ENCODE data around the gene COPS7B. TPM values are rescaled to one million over a fixed set of nuclear protein-coding genes. Genes with fewer than 3 reads are reported as not detected.
"Not testable (repeated sequence)": the region's sequence is repeated elsewhere in the genome, so short reads cannot be mapped to it uniquely, and the experiment has no call there.

COPS7B gene
- total RNA-seq (2014; rRNA removed; shearing (Covaris generic); ENCODE audit: low replicate concordance), result 40.4 and 67.6 TPM in 2 replicates

- Histone ChIP-seq H3K9me2 (replicated peaks; ENCODE audit: insufficient read depth, low read length) (no peaks in the 10 kb centered on the region), H3K4me1 (ENCODE audit: low read length) (peaks cover 42% of the 10 kb centered on the region), H3K79me2 (ENCODE audit: low read length) (peaks cover 91% of the 10 kb centered on the region), H3K4me3 (ENCODE audit: low read length) (peak within 1 kb of the TSS; percentile 98), H2AFZ (ENCODE audit: low read length) (peak within 1 kb of the TSS; percentile 75; the same call in 1 of the 2 replicates), H3K4me2 (ENCODE audit: low read depth, low read length, poor library complexity, severe bottlenecking) (peak within 1 kb of the TSS; percentile 88), H4K20me1 (ENCODE audit: insufficient read depth, low read depth, low read length) (peaks cover 11% of the 10 kb centered on the region; the same call in 1 of the 2 replicates), H3K9me3 (ENCODE audit: low read length) (no peaks in the 10 kb centered on the region), H3K27ac (ENCODE audit: low read length) (peak within 1 kb of the TSS; percentile 67), H3K27me3 (ENCODE audit: low read length) (no peaks in the 10 kb centered on the region), H3K36me3 (ENCODE audit: insufficient read depth, low read length) (peaks cover 19% of the 10 kb centered on the region; the same call in 1 of the 2 replicates), H3K9ac (ENCODE audit: low read length) (peak within 1 kb of the TSS; percentile 90)
- DNase-seq, result peak; percentile 96
Measured at GRCh38 chr2:231786177-231786916, at the start of gene COPS7B. Gene COPS7B, plus strand, starts transcription at chr2:231786445. Its CDS starts 2,126 bp downstream, at chr2:231788571.

- Histone ChIP-seq H2AFZ (ENCODE audit: low read length) (no peak overlapping the region), H3K4me1 (ENCODE audit: low read length) (no peaks in the 10 kb centered on the region), H3K79me2 (ENCODE audit: low read length) (no peaks in the 10 kb centered on the region), H3K9me2 (replicated peaks; ENCODE audit: insufficient read depth, low read length) (no peaks in the 10 kb centered on the region), H3K4me3 (ENCODE audit: low read length) (no peak overlapping the region), H3K4me2 (ENCODE audit: low read depth, low read length, poor library complexity, severe bottlenecking) (no peak overlapping the region), H4K20me1 (ENCODE audit: insufficient read depth, low read depth, low read length) (no peaks in the 10 kb centered on the region), H3K9ac (ENCODE audit: low read length) (no peak overlapping the region), H3K27me3 (ENCODE audit: low read length) (no peaks in the 10 kb centered on the region), H3K36me3 (ENCODE audit: insufficient read depth, low read length) (peaks cover 20% of the 10 kb centered on the region), H3K27ac (ENCODE audit: low read length) (no peak overlapping the region), H3K9me3 (ENCODE audit: low read length) (no peaks in the 10 kb centered on the region)
- DNase-seq, result no peak
Measured at GRCh38 chr2:231737761-231738160, 48.5 kb upstream of the COPS7B start.

- no peak for DNase-seq
Measured at GRCh38 chr2:231743376-231744116, 42.7 kb upstream of the COPS7B start.

GRCh38 chr2:231745303-231746038 is 40.8 kb upstream of the COPS7B start:
- no peak for DNase-seq
- H3K27ac ChIP-seq (ENCODE audit: low read length), result no peak overlapping the region
- no peaks in the 10 kb centered on the region for H3K9me3 ChIP-seq (ENCODE audit: low read length)
- no peaks in the 10 kb centered on the region for H4K20me1 ChIP-seq (ENCODE audit: insufficient read depth, low read depth, low read length)
- no peak overlapping the region for H2AFZ ChIP-seq (ENCODE audit: low read length)
- H3K36me3 ChIP-seq (ENCODE audit: insufficient read depth, low read length), result no peaks in the 10 kb centered on the region
- no peaks in the 10 kb centered on the region for H3K27me3 ChIP-seq (ENCODE audit: low read length)
- no peak overlapping the region for H3K4me3 ChIP-seq (ENCODE audit: low read length)
- no peaks in the 10 kb centered on the region for H3K9me2 ChIP-seq (replicated peaks; ENCODE audit: insufficient read depth, low read length)
- no peaks in the 10 kb centered on the region for H3K79me2 ChIP-seq (ENCODE audit: low read length)
- H3K9ac ChIP-seq (ENCODE audit: low read length), result no peak overlapping the region
- H3K4me1 ChIP-seq (ENCODE audit: low read length), result peaks cover 23% of the 10 kb centered on the region
- no peak overlapping the region for H3K4me2 ChIP-seq (ENCODE audit: low read depth, low read length, poor library complexity, severe bottlenecking)

More at GRCh38 chr2:231743376-231744116, 42.7 kb upstream of the COPS7B start:
- H3K27ac ChIP-seq (ENCODE audit: low read length), result no peak overlapping the region
- no peaks in the 10 kb centered on the region for H4K20me1 ChIP-seq (ENCODE audit: insufficient read depth, low read depth, low read length)
- no peak overlapping the region for H3K9ac ChIP-seq (ENCODE audit: low read length)
- no peaks in the 10 kb centered on the region for H3K9me3 ChIP-seq (ENCODE audit: low read length)
- H3K9me2 ChIP-seq (replicated peaks; ENCODE audit: insufficient read depth, low read length), result no peaks in the 10 kb centered on the region
- peaks cover 4% of the 10 kb centered on the region for H3K4me1 ChIP-seq (ENCODE audit: low read length)
- H3K79me2 ChIP-seq (ENCODE audit: low read length), result no peaks in the 10 kb centered on the region
- no peak overlapping the region for H2AFZ ChIP-seq (ENCODE audit: low read length)
- H3K27me3 ChIP-seq (ENCODE audit: low read length), result no peaks in the 10 kb centered on the region
- no peak overlapping the region for H3K4me2 ChIP-seq (ENCODE audit: low read depth, low read length, poor library complexity, severe bottlenecking)
- no peak overlapping the region for H3K4me3 ChIP-seq (ENCODE audit: low read length)
- peaks cover 6% of the 10 kb centered on the region for H3K36me3 ChIP-seq (ENCODE audit: insufficient read depth, low read length)

GRCh38 chr2:231748153-231748896 is 37.9 kb upstream of the COPS7B start:
- H3K9ac ChIP-seq (ENCODE audit: low read length); H4K20me1 ChIP-seq (ENCODE audit: insufficient read depth, low read depth, low read length); H3K9me2 ChIP-seq (replicated peaks; ENCODE audit: insufficient read depth, low read length); H3K4me3 ChIP-seq (ENCODE audit: low read length); DNase-seq; H3K36me3 ChIP-seq (ENCODE audit: insufficient read depth, low read length); H3K9me3 ChIP-seq (ENCODE audit: low read length); H2AFZ ChIP-seq (ENCODE audit: low read length); H3K27me3 ChIP-seq (ENCODE audit: low read length): not testable (repeated sequence)
- Histone ChIP-seq H3K4me2 (ENCODE audit: low read depth, low read length, poor library complexity, severe bottlenecking) (peak overlapping the region; percentile 11), H3K27ac (ENCODE audit: low read length) (peak overlapping the region; percentile 55), H3K4me1 (ENCODE audit: low read length) (peaks cover 26% of the 10 kb centered on the region), H3K79me2 (ENCODE audit: low read length) (peaks cover 14% of the 10 kb centered on the region)

GRCh38 chr2:231749016-231749415 is 37.2 kb upstream of the COPS7B start:
- H3K79me2 ChIP-seq (ENCODE audit: low read length), result peaks cover 19% of the 10 kb centered on the region
- H3K9ac ChIP-seq (ENCODE audit: low read length); H4K20me1 ChIP-seq (ENCODE audit: insufficient read depth, low read depth, low read length); H3K9me2 ChIP-seq (replicated peaks; ENCODE audit: insufficient read depth, low read length); H3K9me3 ChIP-seq (ENCODE audit: low read length); H3K36me3 ChIP-seq (ENCODE audit: insufficient read depth, low read length); DNase-seq; H3K27me3 ChIP-seq (ENCODE audit: low read length); H3K4me3 ChIP-seq (ENCODE audit: low read length); H2AFZ ChIP-seq (ENCODE audit: low read length): not testable (repeated sequence)
- H3K27ac ChIP-seq (ENCODE audit: low read length), result peak overlapping the region; percentile 55
- H3K4me2 ChIP-seq (ENCODE audit: low read depth, low read length, poor library complexity, severe bottlenecking), result peak overlapping the region; percentile 11
- peaks cover 26% of the 10 kb centered on the region for H3K4me1 ChIP-seq (ENCODE audit: low read length)

- Histone ChIP-seq H3K4me2 (ENCODE audit: low read depth, low read length, poor library complexity, severe bottlenecking) (no peak overlapping the region), H3K36me3 (ENCODE audit: insufficient read depth, low read length) (no peaks in the 10 kb centered on the region), H4K20me1 (ENCODE audit: insufficient read depth, low read depth, low read length) (no peaks in the 10 kb centered on the region)
Measured at GRCh38 chr2:231751042-231751815, 35.0 kb upstream of the COPS7B start.

More at GRCh38 chr2:231751042-231751815, 35.0 kb upstream of the COPS7B start:
- Histone ChIP-seq H3K27ac (ENCODE audit: low read length) (no peak overlapping the region), H3K4me1 (ENCODE audit: low read length) (peaks cover 26% of the 10 kb centered on the region), H3K4me3 (ENCODE audit: low read length) (no peak overlapping the region), H3K9me2 (replicated peaks; ENCODE audit: insufficient read depth, low read length) (no peaks in the 10 kb centered on the region), H3K9ac (ENCODE audit: low read length) (no peak overlapping the region), H3K79me2 (ENCODE audit: low read length) (peaks cover 32% of the 10 kb centered on the region), H3K9me3 (ENCODE audit: low read length) (no peaks in the 10 kb centered on the region), H3K27me3 (ENCODE audit: low read length) (no peaks in the 10 kb centered on the region), H2AFZ (ENCODE audit: low read length) (no peak overlapping the region)
- no peak for DNase-seq

All from Karpas-422 (cell line).